OCI-LY3 (cell line): Measurements from ENCODE around the gene AVL9.

Experiments
- CTCF ChIP-seq: fragments of 200-600, 300-600 bp; sonication (generic); IDR thresholded peaks from 2 replicates; pipeline ENCODE4 v1.5.1; 2014; ENCODE audit warnings: antibody characterized with exemption, low read length, low read depth
- EZH2phosphoT487 ChIP-seq: fragments of 200-600 bp; shearing (Covaris generic); IDR thresholded peaks from 2 replicates; pipeline ENCODE4 v1.6.1; 2018; ENCODE audit warnings: antibody characterized with exemption, mixed run types, low read depth

- no peak for TF ChIP-seq CTCF
- TF ChIP-seq EZH2phosphoT487 = no peak
These were observed 74.3 kb downstream of the AVL9 start for GRCh38 chr7:32569388-32570289.
